Activated CD4-positive, CD25-positive, alpha-beta regulatory T cell treated with anti-CD3 and anti-CD28 coated beads, Interleukin-2, amount 50 U/mL, for 16 hours (primary cell): ENCODE results near the gene RASSF8.

ENCODE experiments used
- DNase-seq: peaks from one replicate; pipeline ENCODE4 v3.0.0-alpha.2; 2020; ENCODE audit warnings: low read depth, low spot score

Gene RASSF8

GRCh38 chr12:26028953-26029735 lies 70.7 kb downstream of the RASSF8 start:
- DNase-seq, result no peak

GRCh38 chr12:26029736-26030022 lies 71.2 kb downstream of the RASSF8 start:
- DNase-seq, result no peak

GRCh38 chr12:26030371-26030770 lies 71.9 kb downstream of the RASSF8 start:
- no peak for DNase-seq

- no peak for DNase-seq
These were observed 72.8 kb downstream of the RASSF8 start for GRCh38 chr12:26031318-26031717.

GRCh38 chr12:26031827-26032226 lies 73.3 kb downstream of the RASSF8 start:
- DNase-seq, result no peak

- DNase-seq, result no peak
These were observed 73.8 kb downstream of the RASSF8 start for GRCh38 chr12:26032290-26032689.

- DNase-seq, result no peak
These were observed 74.3 kb downstream of the RASSF8 start for GRCh38 chr12:26032719-26033241.

GRCh38 chr12:26034371-26035142 lies 76.1 kb downstream of the RASSF8 start:
- DNase-seq, result no peak

GRCh38 chr12:26036877-26037276 lies 78.4 kb downstream of the RASSF8 start:
- DNase-seq, result no peak

- DNase-seq, result no peak
These were observed 79.2 kb downstream of the RASSF8 start for GRCh38 chr12:26037615-26038220.

GRCh38 chr12:26042645-26043044 lies 84.2 kb downstream of the RASSF8 start:
- no peak for DNase-seq

GRCh38 chr12:26043135-26044006 lies 84.9 kb downstream of the RASSF8 start:
- DNase-seq, result no peak

GRCh38 chr12:26044007-26044394 lies 85.5 kb downstream of the RASSF8 start:
- no peak for DNase-seq

- DNase-seq, result no peak
These were observed 86.1 kb downstream of the RASSF8 start for GRCh38 chr12:26044592-26044991.

GRCh38 chr12:26046203-26046602 lies 87.7 kb downstream of the RASSF8 start:
- DNase-seq, result no peak

GRCh38 chr12:26046906-26047305 lies 88.4 kb downstream of the RASSF8 start:
- DNase-seq, result no peak

GRCh38 chr12:26047401-26048226 lies 89.1 kb downstream of the RASSF8 start:
- no peak for DNase-seq

- no peak for DNase-seq
These were observed 94.2 kb downstream of the RASSF8 start for GRCh38 chr12:26052652-26053051.

GRCh38 chr12:26054383-26054782 lies 95.9 kb downstream of the RASSF8 start:
- no peak for DNase-seq

- DNase-seq, result no peak
These were observed 96.6 kb downstream of the RASSF8 start for GRCh38 chr12:26055087-26055486.

- no peak for DNase-seq
These were observed 97.9 kb downstream of the RASSF8 start for GRCh38 chr12:26056335-26056734.
